ENCODE results near the gene ZMYND8.
"Not testable (repeated sequence)": the region's sequence is repeated elsewhere in the genome, so short reads cannot be mapped to it uniquely, and the experiment has no call there.

The ZMYND8 gene

DNA sequence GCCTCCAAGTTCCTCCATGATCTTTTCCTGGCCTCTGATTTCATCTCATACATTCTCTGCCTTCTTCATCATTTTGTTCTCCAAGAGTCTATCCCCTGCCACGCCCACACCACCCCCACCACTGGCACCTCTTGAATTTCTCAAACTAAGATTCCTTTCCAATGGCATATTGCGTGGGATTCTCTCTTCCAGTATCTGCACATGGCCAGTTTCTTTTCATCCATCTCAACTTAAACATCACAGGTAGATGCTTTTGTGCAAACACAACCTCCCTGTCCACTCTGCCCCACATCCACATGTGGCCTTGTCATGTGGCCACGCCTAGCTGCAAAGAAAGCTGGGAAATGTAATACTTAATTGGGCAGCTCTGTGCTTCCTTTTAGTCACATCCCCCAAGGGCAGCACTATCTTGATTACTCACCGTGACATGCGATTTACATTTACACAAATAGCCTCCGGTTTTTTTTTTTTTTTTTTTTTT, 33.4 kb upstream of the ZMYND8 start:
- Histone ChIP-seq H3K27ac (ENCODE audit: low read length) (no peak overlapping the region), H3K4me3 (ENCODE audit: low read length in 2 of 2) (no peak overlapping the region), H3K27me3 (ENCODE audit: control insufficient read depth in 1 of 2, insufficient read depth in 2 of 2, low read length in 2 of 2) (no peaks in the 10 kb centered on the region), H3K9ac (ENCODE audit: low read length in 2 of 2) (no peak overlapping the region), H3K36me3 (ENCODE audit: control insufficient read depth in 2 of 2, insufficient read depth in 2 of 2, low read length in 2 of 2) (no peaks in the 10 kb centered on the region), H3K9me3 (ENCODE audit: control insufficient read depth in 2 of 2, low read length in 2 of 2) (no peaks in the 10 kb centered on the region), H3K4me1 (ENCODE audit: control insufficient read depth, insufficient read depth, low read length) (no peaks in the 10 kb centered on the region)

DNA sequence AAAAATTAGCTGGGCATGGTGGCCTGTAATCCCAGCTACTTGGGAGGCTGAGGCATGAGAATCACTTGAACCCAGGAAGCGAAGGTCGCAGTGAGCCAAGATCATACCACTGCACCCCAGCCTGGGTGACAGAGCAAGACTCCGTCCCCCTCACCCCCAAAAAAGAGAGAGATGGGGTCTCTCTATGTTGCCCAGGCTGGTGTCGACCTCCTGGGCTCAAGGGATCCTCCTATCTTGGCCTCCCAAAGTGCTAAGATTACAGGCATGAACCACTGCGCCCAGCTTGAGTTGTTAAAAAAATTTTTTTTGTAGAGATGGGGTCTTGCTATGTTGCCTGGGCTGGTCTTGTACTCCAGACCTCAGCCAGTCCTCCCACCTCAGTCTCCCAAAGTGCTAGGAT, 29.5 kb upstream of the ZMYND8 start:
- H3K9me3 ChIP-seq (ENCODE audit: control insufficient read depth in 2 of 2, low read length in 2 of 2); H3K4me3 ChIP-seq (ENCODE audit: low read length in 2 of 2); H3K27me3 ChIP-seq (ENCODE audit: control insufficient read depth in 1 of 2, insufficient read depth in 2 of 2, low read length in 2 of 2); H3K9ac ChIP-seq (ENCODE audit: low read length in 2 of 2); H3K27ac ChIP-seq (ENCODE audit: low read length); H3K4me1 ChIP-seq (ENCODE audit: control insufficient read depth, insufficient read depth, low read length); H3K36me3 ChIP-seq (ENCODE audit: control insufficient read depth in 2 of 2, insufficient read depth in 2 of 2, low read length in 2 of 2): not testable (repeated sequence)

DNA sequence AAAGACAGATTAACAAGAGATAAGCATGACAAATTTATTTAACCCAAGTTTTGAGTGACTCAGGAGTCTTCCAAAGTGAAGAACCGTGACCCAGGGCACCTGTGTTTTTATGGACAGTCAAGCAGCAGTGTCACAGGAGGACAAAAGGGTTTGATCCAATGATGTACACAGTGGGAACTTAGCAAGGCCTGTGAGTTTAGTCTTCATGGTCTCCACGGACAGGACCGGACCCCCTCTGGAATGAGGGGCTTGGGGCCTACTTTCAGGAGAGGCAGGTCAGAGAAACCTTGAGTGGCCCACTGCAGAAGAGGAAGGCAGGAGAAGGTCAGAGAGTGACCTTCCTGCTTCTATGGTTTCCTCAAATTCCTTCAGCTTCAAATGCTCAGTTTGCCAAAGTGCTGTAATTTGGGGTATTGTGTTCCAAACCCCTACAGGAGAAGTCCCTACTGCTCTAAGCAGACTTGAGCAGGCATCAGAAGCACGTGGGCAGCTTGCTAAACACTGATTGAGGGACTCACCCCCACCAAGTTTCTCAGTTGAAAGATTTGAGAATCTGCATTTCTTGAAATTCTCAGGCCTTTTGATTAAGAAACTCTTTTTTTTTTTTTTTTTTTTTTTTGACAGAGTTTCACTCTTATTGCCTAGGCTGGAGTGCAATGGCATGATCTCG, 26.4 kb upstream of the ZMYND8 start:
- Histone ChIP-seq H3K36me3 (ENCODE audit: control insufficient read depth in 2 of 2, insufficient read depth in 2 of 2, low read length in 2 of 2) (no peaks in the 10 kb centered on the region), H3K9me3 (ENCODE audit: control insufficient read depth in 2 of 2, low read length in 2 of 2) (no peaks in the 10 kb centered on the region), H3K9ac (ENCODE audit: low read length in 2 of 2) (no peak overlapping the region), H3K4me1 (ENCODE audit: control insufficient read depth, insufficient read depth, low read length) (peaks cover 9% of the 10 kb centered on the region), H3K27me3 (ENCODE audit: control insufficient read depth in 1 of 2, insufficient read depth in 2 of 2, low read length in 2 of 2) (no peaks in the 10 kb centered on the region), H3K4me3 (ENCODE audit: low read length in 2 of 2) (no peak overlapping the region), H3K27ac (ENCODE audit: low read length) (no peak overlapping the region)

DNA sequence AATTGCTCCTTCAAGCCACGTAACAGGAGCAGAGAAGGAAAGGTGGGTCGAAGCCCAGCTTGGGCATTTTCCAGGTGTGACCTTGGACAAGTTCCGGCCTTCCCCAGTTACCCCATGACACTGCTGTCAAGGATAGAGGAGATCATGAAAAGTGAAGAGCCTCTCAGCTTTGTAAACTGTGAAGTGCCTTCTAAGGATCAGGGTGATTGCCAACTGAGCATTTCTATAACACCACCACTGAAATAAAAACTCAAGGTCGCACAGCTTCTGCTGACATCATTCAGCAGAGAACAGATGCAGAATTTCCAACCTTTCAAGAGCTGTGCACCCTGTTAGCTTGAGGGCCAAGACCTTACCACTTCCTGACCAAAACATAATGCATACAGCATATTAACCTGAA, 24.0 kb upstream of the ZMYND8 start:
- no peaks in the 10 kb centered on the region for H3K9me3 ChIP-seq (ENCODE audit: control insufficient read depth in 2 of 2, low read length in 2 of 2)
- peaks cover 9% of the 10 kb centered on the region for H3K4me1 ChIP-seq (ENCODE audit: control insufficient read depth, insufficient read depth, low read length)
- no peaks in the 10 kb centered on the region for H3K27me3 ChIP-seq (ENCODE audit: control insufficient read depth in 1 of 2, insufficient read depth in 2 of 2, low read length in 2 of 2)
- no peaks in the 10 kb centered on the region for H3K36me3 ChIP-seq (ENCODE audit: control insufficient read depth in 2 of 2, insufficient read depth in 2 of 2, low read length in 2 of 2)
- no peak overlapping the region for H3K9ac ChIP-seq (ENCODE audit: low read length in 2 of 2)
- H3K27ac ChIP-seq (ENCODE audit: low read length): no peak overlapping the region
- no peak overlapping the region for H3K4me3 ChIP-seq (ENCODE audit: low read length in 2 of 2)

DNA sequence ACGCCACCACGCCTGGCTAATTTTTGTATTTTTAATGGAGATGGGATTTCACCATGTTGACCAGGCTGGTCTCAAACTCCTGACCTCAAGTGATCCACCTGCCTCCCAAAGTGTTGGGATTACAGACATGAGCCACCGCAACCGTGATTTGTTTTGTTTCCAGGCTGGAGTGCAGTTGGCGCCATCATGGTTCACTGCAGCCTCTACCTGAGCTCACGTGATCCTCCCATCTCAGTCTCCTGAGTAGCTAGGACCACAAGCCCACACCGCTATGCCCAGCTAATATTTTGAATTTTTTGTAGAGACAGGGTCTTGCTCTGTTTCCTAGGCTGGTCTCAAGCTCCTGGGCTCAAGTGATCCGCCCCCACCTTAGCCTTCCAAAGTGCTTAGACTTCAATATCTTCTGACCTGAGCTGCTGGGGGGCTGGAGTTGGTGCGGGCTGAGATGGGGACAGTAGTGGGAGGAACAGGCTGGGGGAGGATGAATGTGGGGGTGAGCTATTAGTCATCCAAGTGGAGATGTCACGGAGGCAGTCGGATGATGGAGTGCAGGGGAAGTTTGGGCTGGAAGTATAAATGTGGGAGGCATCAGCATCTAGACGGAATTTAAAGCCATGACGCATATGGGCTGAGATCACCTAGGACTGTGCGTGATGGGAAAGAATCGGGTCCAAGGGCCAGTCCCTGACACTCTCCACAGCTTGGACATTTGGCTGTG, 23.1 kb upstream of the ZMYND8 start:
- Histone ChIP-seq H3K9ac (ENCODE audit: low read length in 2 of 2) (no peak overlapping the region), H3K4me1 (ENCODE audit: control insufficient read depth, insufficient read depth, low read length) (peaks cover 6% of the 10 kb centered on the region), H3K36me3 (ENCODE audit: control insufficient read depth in 2 of 2, insufficient read depth in 2 of 2, low read length in 2 of 2) (no peaks in the 10 kb centered on the region), H3K9me3 (ENCODE audit: control insufficient read depth in 2 of 2, low read length in 2 of 2) (no peaks in the 10 kb centered on the region), H3K27ac (ENCODE audit: low read length) (no peak overlapping the region), H3K27me3 (ENCODE audit: control insufficient read depth in 1 of 2, insufficient read depth in 2 of 2, low read length in 2 of 2) (no peaks in the 10 kb centered on the region), H3K4me3 (ENCODE audit: low read length in 2 of 2) (no peak overlapping the region)

DNA sequence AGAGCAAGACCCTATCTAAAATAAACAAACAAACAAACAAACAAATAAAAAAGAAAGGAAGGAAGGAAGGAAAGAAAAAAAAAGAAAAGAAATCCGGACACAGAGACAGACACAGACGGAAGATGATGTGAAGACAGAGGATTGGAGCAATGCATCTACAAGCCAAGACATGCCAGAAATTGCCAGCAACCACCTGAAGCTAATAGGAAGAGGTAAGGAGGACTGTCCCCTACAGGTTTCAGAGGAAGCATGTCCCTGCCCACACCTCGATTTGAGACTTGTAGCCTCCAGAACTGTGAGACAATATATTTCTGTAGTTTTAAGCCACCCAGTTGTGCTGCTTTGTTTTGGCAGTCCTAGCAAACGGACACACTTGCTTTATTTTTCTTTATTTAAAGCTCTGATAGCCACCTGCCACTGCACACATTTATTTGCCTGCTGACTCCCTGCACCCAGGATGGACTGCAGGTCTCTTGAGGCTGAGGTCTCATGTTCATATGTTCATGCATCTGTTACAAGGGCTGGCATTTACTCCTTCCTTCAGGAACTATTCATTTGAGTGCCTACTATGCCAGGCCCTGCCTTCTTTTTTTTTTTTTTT, 20.7 kb upstream of the ZMYND8 start:
- Histone ChIP-seq H3K9ac (ENCODE audit: low read length in 2 of 2) (no peak overlapping the region), H3K4me1 (ENCODE audit: control insufficient read depth, insufficient read depth, low read length) (no peaks in the 10 kb centered on the region), H3K27ac (ENCODE audit: low read length) (no peak overlapping the region), H3K9me3 (ENCODE audit: control insufficient read depth in 2 of 2, low read length in 2 of 2) (no peaks in the 10 kb centered on the region), H3K27me3 (ENCODE audit: control insufficient read depth in 1 of 2, insufficient read depth in 2 of 2, low read length in 2 of 2) (no peaks in the 10 kb centered on the region), H3K4me3 (ENCODE audit: low read length in 2 of 2) (no peak overlapping the region), H3K36me3 (ENCODE audit: control insufficient read depth in 2 of 2, insufficient read depth in 2 of 2, low read length in 2 of 2) (no peaks in the 10 kb centered on the region)

DNA sequence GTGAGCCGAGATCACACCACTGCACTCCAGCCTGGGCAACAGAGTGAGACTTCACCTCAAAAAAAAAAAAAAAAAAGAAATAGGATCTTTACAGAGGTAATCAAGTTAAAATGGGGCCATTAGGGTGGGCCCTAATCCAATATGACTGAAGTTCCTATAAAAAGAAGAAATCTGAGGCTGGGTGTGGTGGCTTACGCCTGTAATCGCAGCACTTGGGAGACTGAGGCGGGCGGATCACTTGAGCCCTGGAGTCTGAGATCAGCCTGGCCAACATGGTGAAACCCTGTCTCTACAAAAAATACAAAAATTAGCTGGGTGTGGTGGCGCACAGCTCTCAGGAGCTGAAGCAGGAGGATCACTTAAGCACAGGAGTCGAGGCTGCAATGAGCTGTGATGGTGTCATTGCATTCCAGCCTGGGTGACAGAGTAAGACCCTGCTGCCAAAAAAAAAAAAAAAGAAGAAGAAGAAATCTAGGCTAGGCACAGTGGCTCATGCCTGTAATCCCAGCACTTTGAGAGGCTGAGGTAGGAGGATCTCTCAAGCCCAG, 19.7 kb upstream of the ZMYND8 start:
- not testable (repeated sequence) for H3K4me1 ChIP-seq (ENCODE audit: control insufficient read depth, insufficient read depth, low read length); H3K27ac ChIP-seq (ENCODE audit: low read length); H3K36me3 ChIP-seq (ENCODE audit: control insufficient read depth in 2 of 2, insufficient read depth in 2 of 2, low read length in 2 of 2); H3K9ac ChIP-seq (ENCODE audit: low read length in 2 of 2); H3K9me3 ChIP-seq (ENCODE audit: control insufficient read depth in 2 of 2, low read length in 2 of 2); H3K27me3 ChIP-seq (ENCODE audit: control insufficient read depth in 1 of 2, insufficient read depth in 2 of 2, low read length in 2 of 2); H3K4me3 ChIP-seq (ENCODE audit: low read length in 2 of 2)

DNA sequence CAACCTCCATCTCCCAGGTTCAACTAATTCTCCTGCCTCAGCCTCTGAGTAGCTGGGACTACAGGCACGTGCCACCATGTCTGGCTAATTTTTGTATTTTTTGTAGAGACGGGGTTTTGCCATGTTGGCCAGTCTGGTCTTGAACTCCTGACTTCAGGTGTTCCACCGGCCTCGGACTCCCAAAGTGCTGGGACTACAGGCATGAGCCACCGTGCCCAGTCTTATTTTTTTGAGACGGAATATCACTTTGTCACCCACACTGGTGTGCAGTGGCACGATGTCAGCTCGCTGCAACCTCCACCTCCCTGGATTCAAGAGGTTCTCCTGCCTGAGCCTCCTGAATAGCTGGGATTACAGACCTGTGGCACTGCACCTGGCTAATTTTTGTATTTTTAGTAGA, 17.6 kb upstream of the ZMYND8 start:
- H3K27ac ChIP-seq (ENCODE audit: low read length); H3K9ac ChIP-seq (ENCODE audit: low read length in 2 of 2); H3K4me3 ChIP-seq (ENCODE audit: low read length in 2 of 2); H3K36me3 ChIP-seq (ENCODE audit: control insufficient read depth in 2 of 2, insufficient read depth in 2 of 2, low read length in 2 of 2); H3K4me1 ChIP-seq (ENCODE audit: control insufficient read depth, insufficient read depth, low read length); H3K9me3 ChIP-seq (ENCODE audit: control insufficient read depth in 2 of 2, low read length in 2 of 2); H3K27me3 ChIP-seq (ENCODE audit: control insufficient read depth in 1 of 2, insufficient read depth in 2 of 2, low read length in 2 of 2): not testable (repeated sequence)

DNA sequence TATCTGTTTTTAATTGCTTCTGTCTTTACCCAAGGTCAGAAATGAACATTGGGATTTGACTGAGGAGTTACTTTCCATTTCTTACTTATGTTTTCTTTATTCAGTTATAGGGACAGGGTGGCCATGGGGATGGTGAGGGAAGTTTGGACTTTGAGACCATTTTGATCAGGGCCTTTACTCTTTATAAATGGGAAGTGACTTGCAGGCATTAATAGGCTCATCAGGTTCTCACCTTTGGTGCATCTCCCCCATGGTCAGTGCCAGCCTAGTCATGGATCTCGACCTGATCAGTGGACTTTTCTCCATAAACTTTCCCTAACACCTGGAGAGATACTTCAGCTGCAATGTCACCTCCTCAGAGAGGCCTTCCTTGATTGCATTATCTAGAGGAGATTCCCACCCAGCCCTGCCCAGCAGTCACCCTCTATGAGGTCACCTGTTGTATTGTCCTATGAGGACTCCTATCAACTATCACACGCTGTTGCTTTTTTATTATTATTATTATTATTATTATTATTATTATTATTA, 16.8 kb upstream of the ZMYND8 start:
- H3K9ac ChIP-seq (ENCODE audit: low read length in 2 of 2): no peak overlapping the region
- H3K27me3 ChIP-seq (ENCODE audit: control insufficient read depth in 1 of 2, insufficient read depth in 2 of 2, low read length in 2 of 2): no peaks in the 10 kb centered on the region
- H3K9me3 ChIP-seq (ENCODE audit: control insufficient read depth in 2 of 2, low read length in 2 of 2): no peaks in the 10 kb centered on the region
- no peaks in the 10 kb centered on the region for H3K4me1 ChIP-seq (ENCODE audit: control insufficient read depth, insufficient read depth, low read length)
- H3K36me3 ChIP-seq (ENCODE audit: control insufficient read depth in 2 of 2, insufficient read depth in 2 of 2, low read length in 2 of 2): no peaks in the 10 kb centered on the region
- H3K4me3 ChIP-seq (ENCODE audit: low read length in 2 of 2): no peak overlapping the region
- H3K27ac ChIP-seq (ENCODE audit: low read length): no peak overlapping the region

DNA sequence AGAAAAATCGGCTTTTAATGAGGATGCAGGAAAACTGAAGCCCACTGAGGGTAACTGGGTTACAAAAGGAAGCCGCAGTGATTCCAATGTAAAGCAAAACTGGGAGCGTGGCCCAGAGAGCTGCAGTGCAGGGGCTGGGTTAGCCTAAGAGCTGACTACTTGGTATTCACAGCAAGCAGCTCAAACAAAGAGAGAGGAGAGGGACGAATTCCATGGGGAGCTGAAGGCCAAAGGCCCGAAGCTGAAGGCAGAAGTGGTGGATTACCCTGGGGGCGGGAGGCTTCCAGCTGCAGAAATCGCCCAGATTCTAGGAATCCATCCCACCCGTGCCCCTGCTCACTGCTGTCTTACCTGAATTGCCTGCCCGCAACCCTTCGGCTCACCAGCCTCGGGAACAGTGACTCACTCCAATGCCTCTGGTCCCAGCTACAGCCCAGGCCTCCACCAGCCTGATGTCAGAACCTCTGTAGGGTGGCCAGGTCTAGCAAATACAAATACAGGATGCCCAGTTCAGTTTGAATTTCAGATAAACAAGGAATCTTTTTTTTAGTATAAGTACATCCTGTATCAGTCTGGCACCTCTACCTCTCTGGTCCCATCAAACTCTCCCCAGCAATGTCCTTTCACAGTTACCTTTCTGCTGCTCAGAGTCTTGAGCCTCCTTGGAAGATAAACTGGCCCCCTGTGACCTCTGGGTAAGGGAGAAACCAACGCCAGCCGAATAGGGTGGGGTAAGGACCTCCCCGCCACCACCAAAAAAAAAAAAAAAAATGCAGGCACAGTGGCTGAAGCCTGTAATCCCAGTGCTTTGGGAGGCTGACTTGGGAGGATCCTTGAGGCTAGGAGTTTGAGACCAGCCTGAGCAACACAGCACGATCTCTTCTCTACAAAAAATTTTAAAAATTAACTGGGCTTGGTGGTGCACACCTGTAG, 14.6 kb upstream of the ZMYND8 start:
- no peak overlapping the region for H3K9ac ChIP-seq (ENCODE audit: low read length in 2 of 2)
- H3K27me3 ChIP-seq (ENCODE audit: control insufficient read depth in 1 of 2, insufficient read depth in 2 of 2, low read length in 2 of 2): no peaks in the 10 kb centered on the region
- no peaks in the 10 kb centered on the region for H3K36me3 ChIP-seq (ENCODE audit: control insufficient read depth in 2 of 2, insufficient read depth in 2 of 2, low read length in 2 of 2)
- H3K27ac ChIP-seq (ENCODE audit: low read length): no peak overlapping the region
- H3K4me1 ChIP-seq (ENCODE audit: control insufficient read depth, insufficient read depth, low read length): no peaks in the 10 kb centered on the region
- no peak overlapping the region for H3K4me3 ChIP-seq (ENCODE audit: low read length in 2 of 2)
- no peaks in the 10 kb centered on the region for H3K9me3 ChIP-seq (ENCODE audit: control insufficient read depth in 2 of 2, low read length in 2 of 2)
